Activated T-cell treated with anti-CD3 and anti-CD28 coated beads, Interleukin-2, amount 50 U/mL, for 24 hours (primary cell): Measurements from ENCODE around the gene ZNF771.
"Not testable (repeated sequence)": the region's sequence is repeated elsewhere in the genome, so short reads cannot be mapped to it uniquely, and the experiment has no call there.

Source experiments
- DNase-seq: peaks from one replicate; pipeline ENCODE4 v3.0.0-alpha.2; 2020
- H3K27ac Mint-ChIP-seq: 2 replicates; pipeline ENCODE4 v1.8.0; 2020; ENCODE audit warnings: mild to moderate bottlenecking, mixed read lengths
- H3K27me3 Mint-ChIP-seq: 2 replicates; pipeline ENCODE4 v1.8.0; 2020; ENCODE audit warnings: mixed read lengths
- H3K36me3 Mint-ChIP-seq: 2 replicates; pipeline ENCODE4 v1.8.0; 2020; ENCODE audit warnings: low read depth, mixed read lengths
- H3K4me1 Mint-ChIP-seq: 2 replicates; pipeline ENCODE4 v1.8.0; 2020; ENCODE audit warnings: low read depth, mixed read lengths
- H3K4me3 Mint-ChIP-seq: 2 replicates; pipeline ENCODE4 v1.8.0; 2020; ENCODE audit warnings: mild to moderate bottlenecking, moderate library complexity, mixed read lengths
- H3K9me3 Mint-ChIP-seq: 2 replicates; pipeline ENCODE4 v1.8.0; 2020; ENCODE audit warnings: mixed read lengths

Gene ZNF771

DNA sequence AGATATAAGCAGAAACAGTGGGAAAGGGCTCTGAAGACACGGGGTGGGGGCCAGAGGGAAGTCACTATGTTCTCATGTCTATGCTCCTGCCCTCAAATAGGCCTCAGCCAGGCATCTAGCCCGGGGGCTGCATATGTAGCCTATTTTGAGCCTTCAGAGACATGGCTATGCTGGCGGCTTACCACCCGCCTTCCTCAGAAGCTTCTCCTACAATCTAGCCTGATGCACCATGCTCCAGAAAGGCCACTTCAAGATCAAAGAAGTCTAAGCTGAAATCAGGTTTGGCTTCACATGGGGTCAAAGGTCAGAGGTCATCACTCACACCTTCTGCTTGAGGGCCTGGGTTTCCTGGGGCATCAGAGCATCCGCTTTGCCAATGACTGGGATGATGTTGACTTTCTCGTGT is 26.6 kb upstream of the ZNF771 start:
- H3K27me3 Mint-ChIP-seq: no peaks in the 10 kb centered on the region
- no peak for DNase-seq
- peaks cover 50% of the 10 kb centered on the region for H3K36me3 Mint-ChIP-seq
- peaks cover 59% of the 10 kb centered on the region for H3K4me1 Mint-ChIP-seq
- H3K27ac Mint-ChIP-seq: peak overlapping the region; percentile 93
- H3K4me3 Mint-ChIP-seq: peak overlapping the region; percentile 90
- no peaks in the 10 kb centered on the region for H3K9me3 Mint-ChIP-seq

DNA sequence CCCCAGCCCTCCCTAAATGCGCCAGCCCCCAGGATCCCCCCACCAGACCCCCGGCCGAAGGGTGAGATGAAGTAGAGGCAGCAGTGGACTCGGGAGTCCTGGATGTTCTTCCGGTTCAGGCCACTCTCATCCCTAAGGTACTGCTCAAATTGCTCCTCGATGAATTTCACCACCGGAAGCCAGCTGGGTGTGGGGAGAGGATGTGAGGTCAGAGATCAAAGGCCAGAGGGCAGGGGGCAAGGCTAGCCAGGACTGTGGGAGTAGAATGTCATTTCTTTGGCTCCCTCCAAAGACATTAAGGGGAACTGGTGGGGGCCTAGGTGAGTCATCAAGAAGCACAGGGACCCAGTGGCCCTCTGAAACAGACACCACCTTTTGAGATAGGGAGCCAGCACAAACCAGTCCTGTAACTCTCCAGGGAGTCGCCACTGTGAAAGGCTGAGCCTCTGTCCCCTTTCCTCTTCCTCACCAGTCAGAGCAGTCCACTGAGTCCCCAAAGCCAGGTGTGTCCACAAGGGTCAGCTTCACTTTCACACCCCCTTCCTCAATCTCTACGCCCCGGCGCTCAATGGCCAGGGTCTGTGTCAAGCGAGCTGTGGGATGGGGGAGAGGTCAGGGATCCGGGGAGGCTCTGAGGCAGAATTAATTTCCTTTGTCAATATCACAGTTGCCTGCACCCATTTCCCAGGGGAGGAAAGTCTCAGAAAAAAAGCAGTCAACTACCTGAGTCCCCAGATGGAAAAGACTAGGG is 25.9 kb upstream of the ZNF771 start:
- H3K4me3 Mint-ChIP-seq: peak overlapping the region; percentile 90
- H3K9me3 Mint-ChIP-seq: no peaks in the 10 kb centered on the region
- peak overlapping the region; percentile 93 for H3K27ac Mint-ChIP-seq
- peaks cover 50% of the 10 kb centered on the region for H3K36me3 Mint-ChIP-seq
- H3K27me3 Mint-ChIP-seq: no peaks in the 10 kb centered on the region
- no peak for DNase-seq
- peaks cover 59% of the 10 kb centered on the region for H3K4me1 Mint-ChIP-seq

DNA sequence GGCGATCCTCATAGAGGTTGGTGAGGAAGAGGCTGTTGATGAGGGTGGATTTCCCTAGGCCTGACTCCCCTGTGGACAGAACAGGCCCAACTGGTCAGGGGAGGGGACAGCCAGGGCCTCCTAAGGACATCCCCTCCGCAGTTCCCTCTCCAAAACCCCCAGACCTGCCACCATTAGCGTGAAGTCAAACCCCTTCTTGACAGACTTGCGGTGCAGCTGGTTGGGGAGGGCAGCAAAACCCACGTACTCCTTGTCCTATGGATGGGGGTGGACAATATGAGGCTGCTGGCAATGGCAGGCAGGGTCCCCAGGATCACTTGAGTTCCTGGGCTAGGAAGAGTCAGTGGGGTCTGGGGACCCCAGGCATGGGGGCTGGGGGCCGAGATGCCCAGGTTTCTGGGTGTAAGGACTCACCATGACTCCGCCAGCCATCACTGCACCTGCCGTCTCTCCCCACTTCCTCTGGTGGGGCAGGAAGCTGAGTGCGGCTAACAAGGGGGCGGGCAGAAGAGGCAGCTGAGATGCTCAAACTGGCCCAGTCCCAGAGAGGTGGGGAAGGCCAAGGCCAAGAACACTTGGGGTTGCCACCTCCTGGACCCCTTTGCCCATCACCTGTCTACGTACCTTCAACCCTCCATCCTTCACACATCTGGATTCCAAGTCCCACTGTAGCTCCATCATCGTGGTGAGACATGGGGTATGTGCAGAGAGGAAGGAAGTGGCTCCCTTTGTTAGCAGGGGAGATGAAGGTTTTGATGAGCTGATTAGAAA is 25.1 kb upstream of the ZNF771 start, which contains the start of gene SEPTIN1:
TSS of gene SEPTIN1 (minus strand) at position 451 of the 771 bp plus-strand sequence. CDS start at position 432, 19 bp downstream.
- peaks cover 55% of the 10 kb centered on the region for H3K4me1 Mint-ChIP-seq
- peak within 1 kb of the TSS; percentile 93 for H3K27ac Mint-ChIP-seq
- no peaks in the 10 kb centered on the region for H3K9me3 Mint-ChIP-seq
- DNase-seq: peak; percentile 85
- H3K27me3 Mint-ChIP-seq: no peaks in the 10 kb centered on the region
- H3K4me3 Mint-ChIP-seq: peak within 1 kb of the TSS; percentile 90
- H3K36me3 Mint-ChIP-seq: peaks cover 48% of the 10 kb centered on the region

DNA sequence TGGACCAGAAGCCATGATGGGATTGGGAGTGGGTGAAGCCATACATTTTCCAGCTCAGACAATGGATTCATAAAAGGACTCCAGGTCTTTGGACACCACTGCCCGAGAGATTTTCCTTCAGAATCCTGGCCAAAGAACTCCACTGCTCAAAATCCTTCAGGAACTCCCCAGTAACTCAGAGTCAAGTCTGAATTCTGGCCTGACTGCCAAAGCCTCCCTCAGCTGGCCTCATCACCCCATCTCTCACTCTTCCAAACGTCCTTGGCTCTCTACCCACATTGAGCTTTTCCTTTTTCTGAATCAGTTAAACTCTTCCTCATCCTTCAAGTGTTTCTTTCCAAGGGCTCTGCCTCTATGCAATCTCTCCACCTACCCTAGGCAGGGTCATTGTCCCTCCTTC is 23.9 kb upstream of the ZNF771 start:
- H3K27me3 Mint-ChIP-seq: no peaks in the 10 kb centered on the region
- H3K4me1 Mint-ChIP-seq: peaks cover 45% of the 10 kb centered on the region
- H3K27ac Mint-ChIP-seq: peak overlapping the region; percentile 93
- DNase-seq: no peak
- no peaks in the 10 kb centered on the region for H3K9me3 Mint-ChIP-seq
- H3K4me3 Mint-ChIP-seq: peak overlapping the region; percentile 90
- H3K36me3 Mint-ChIP-seq: peaks cover 39% of the 10 kb centered on the region

DNA sequence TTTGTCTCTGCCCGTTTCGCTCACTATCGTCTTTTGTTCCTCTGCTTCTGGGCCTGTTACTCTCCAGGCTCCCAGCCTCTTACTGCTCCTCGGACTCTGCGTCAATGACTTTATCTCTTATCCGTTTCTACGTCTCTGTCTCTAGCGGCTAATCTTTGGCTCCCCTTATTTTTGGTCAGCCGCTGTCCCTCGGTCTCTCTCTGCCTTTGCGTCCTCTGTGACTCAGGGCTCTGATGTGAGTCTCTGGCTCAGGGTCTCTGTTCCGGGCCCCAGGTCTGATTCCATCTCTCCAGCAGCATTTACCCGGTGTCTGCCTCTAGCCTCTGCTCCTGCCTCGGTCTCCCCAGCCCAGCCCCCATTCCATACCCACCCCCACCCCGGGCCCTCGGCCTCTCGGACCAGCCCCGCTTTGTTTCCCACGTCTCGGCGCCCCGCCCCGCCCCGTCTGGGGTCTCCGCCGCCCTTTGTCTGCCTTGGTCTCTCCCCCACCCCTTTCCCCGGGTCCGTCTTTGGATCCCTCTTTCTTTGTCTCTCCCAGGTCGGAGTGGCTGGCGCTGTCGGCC is 12.7 kb upstream of the ZNF771 start:
- no peak for DNase-seq
- Mint-ChIP-seq H3K4me3 (peak overlapping the region; percentile 87), H3K9me3 (no peaks in the 10 kb centered on the region), H3K36me3 (peaks cover 39% of the 10 kb centered on the region), H3K4me1 (peaks cover 39% of the 10 kb centered on the region), H3K27ac (peak overlapping the region; percentile 89), H3K27me3 (no peaks in the 10 kb centered on the region)

DNA sequence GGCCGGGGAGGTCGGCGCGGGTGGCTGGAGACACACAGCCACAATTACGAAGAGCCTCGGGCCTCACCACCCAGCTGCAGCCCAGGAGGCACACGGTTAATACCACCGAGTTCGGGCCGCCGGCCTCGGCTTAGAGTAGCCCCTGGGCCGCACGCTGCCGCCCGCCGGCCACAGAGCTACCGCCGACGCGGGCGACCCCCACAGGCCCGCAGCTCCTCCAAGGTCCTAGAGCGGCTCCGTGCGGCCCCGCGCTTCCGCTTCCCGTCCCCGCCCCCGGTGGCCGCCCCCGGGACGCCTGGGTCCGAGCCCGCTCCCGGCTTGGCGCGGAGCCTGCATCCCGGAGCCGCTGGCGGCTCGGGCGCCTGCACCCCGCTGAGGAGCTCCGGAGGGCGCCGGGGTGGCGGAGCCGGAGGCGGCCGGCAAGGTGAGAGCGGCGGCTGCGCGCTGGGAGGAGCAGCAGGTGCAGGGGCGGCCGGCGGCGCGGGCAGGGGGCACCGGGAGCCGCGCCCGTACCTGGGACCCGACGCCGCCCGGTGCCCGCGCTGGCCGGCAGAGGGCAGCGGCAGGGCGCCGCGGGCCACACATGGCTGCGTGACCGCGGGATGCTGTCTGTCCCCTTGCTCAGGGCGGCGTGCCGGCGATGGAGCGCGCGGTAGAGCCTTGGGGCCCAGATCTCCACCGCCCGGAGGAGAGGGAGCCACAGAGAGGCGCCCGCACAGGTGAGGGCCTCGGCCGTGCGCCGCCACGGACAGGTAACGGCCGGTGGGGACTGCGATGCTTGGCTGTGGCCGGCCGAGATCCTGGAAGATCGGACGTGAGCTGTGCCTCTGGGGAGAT is 12.0 kb upstream of the ZNF771 start, which contains the start of gene ZNF48:
TSS of gene ZNF48 (plus strand) at position 266 of the 837 bp plus-strand sequence. CDS start at position 641, 375 bp downstream.
- H3K4me1 Mint-ChIP-seq: peaks cover 46% of the 10 kb centered on the region
- peak within 1 kb of the TSS; percentile 89 for H3K27ac Mint-ChIP-seq
- peaks cover 44% of the 10 kb centered on the region for H3K36me3 Mint-ChIP-seq
- H3K27me3 Mint-ChIP-seq: no peaks in the 10 kb centered on the region
- H3K9me3 Mint-ChIP-seq: no peaks in the 10 kb centered on the region
- peak within 1 kb of the TSS; percentile 87 for H3K4me3 Mint-ChIP-seq
- DNase-seq: peak; percentile 83

DNA sequence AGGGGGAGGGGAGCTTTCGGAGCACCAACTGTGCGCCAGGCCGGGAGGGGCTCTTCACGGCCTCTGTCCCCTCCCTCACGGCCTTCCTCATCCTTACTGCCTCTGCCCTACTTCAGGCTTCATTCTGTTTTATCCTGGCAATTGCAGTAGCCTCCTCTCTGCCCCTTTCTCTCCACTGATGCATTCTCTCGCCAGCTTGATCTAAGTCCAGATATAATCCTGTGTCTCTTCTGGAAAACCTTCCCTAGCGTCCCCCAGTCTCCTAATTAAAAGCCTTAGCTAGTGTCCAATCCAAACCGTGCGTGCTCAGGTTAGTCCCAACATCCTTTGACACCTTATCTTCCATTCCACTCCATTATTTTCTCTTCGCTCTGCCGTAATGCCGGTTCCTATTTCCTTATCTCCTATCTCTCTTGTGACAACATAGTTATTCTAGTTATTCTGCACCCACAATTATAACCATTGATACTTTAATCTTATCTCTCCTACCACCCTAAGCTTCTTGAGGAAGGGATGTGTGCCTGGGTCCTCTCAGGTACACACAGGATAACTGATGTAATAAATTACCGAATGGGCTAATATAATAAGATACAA is 11.3 kb upstream of the ZNF771 start:
- H3K27ac Mint-ChIP-seq: peak overlapping the region; percentile 80
- no peaks in the 10 kb centered on the region for H3K27me3 Mint-ChIP-seq
- DNase-seq: no peak
- peak overlapping the region; percentile 87 for H3K4me3 Mint-ChIP-seq
- peaks cover 51% of the 10 kb centered on the region for H3K4me1 Mint-ChIP-seq
- H3K36me3 Mint-ChIP-seq: peaks cover 44% of the 10 kb centered on the region
- H3K9me3 Mint-ChIP-seq: no peaks in the 10 kb centered on the region

DNA sequence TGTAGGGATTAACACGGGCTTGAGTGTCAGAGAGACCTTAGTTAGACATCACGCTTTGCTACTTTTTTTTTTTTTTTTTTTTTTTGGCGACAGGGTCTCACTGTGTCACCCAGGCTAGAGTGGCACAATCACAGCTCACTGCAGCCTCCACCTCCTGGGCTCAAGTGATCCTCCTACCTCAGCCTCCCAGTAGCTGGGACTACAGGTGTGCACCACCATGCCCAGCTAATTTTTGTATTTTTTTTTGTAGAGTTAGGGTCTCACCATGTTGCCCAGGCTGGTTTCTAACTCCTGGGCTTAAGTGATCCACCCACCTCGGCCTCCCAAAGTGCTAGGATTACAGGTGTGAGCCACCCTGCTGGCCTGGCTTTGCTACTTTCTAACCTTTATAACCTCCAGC is 10.8 kb upstream of the ZNF771 start:
- not testable (repeated sequence) for H3K9me3 Mint-ChIP-seq, H3K27me3 Mint-ChIP-seq, DNase-seq
- Mint-ChIP-seq H3K4me3 (peak overlapping the region; percentile 87), H3K27ac (peak overlapping the region; percentile 20), H3K4me1 (peaks cover 54% of the 10 kb centered on the region), H3K36me3 (peaks cover 44% of the 10 kb centered on the region)

DNA sequence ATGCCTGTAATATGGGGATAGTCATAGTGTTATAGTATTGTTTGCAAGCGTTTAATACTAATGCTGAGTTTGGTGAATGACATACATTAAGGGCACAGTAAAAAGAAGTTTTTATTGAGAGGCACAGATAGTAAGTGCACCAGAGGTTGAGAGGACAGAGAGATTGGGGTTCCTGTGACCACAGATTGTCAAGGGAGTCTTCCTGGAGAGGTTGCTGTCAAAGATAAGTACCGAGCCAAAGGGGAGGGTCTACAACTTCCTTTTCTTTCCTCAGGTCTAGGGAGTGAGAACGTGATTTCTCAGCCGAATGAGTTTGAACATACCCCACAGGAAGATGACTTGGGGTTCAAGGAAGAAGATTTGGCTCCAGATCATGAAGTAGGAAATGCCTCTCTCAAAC is 10.3 kb upstream of the ZNF771 start:
- H3K4me3 Mint-ChIP-seq: peak overlapping the region; percentile 87
- no peaks in the 10 kb centered on the region for H3K27me3 Mint-ChIP-seq
- H3K36me3 Mint-ChIP-seq: peaks cover 44% of the 10 kb centered on the region
- no peaks in the 10 kb centered on the region for H3K9me3 Mint-ChIP-seq
- peaks cover 55% of the 10 kb centered on the region for H3K4me1 Mint-ChIP-seq
- peak overlapping the region; percentile 20 for H3K27ac Mint-ChIP-seq
- no peak for DNase-seq

DNA sequence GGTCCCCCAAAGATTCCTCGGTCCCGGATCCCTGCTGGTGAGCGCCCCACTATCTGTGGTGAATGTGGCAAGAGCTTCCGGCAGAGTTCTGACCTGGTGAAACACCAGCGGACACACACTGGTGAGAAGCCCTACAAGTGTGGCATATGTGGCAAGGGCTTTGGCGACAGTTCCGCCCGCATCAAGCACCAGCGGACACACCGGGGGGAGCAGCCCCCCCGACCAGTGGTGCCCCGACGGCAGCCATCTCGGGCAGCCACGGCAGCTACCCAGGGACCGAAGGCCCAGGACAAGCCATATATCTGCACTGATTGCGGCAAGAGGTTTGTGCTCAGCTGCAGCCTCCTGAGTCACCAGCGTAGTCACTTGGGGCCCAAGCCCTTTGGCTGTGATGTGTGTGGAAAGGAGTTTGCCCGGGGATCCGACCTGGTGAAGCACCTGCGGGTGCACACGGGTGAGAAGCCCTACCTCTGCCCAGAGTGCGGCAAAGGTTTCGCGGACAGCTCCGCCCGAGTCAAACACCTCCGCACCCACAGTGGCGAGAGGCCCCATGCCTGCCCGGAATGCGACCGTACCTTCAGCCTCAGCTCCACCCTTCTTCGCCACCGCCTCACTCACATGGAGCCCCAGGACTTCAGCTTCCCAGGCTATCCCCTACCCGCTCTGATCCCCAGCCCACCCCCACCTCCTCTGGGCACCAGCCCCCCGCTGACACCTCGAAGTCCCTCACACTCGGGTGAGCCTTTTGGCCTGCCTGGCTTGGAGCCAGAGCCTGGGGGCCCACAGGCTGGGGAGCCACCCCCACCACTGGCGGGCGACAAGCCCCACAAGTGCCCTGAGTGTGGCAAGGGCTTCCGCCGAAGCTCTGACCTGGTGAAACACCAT is 9.4 kb upstream of the ZNF771 start:
- H3K4me1 Mint-ChIP-seq: peaks cover 55% of the 10 kb centered on the region
- no peaks in the 10 kb centered on the region for H3K27me3 Mint-ChIP-seq
- H3K9me3 Mint-ChIP-seq: no peaks in the 10 kb centered on the region
- H3K27ac Mint-ChIP-seq: peak overlapping the region; percentile 92
- no peak overlapping the region for H3K4me3 Mint-ChIP-seq
- DNase-seq: no peak
- H3K36me3 Mint-ChIP-seq: peaks cover 44% of the 10 kb centered on the region

DNA sequence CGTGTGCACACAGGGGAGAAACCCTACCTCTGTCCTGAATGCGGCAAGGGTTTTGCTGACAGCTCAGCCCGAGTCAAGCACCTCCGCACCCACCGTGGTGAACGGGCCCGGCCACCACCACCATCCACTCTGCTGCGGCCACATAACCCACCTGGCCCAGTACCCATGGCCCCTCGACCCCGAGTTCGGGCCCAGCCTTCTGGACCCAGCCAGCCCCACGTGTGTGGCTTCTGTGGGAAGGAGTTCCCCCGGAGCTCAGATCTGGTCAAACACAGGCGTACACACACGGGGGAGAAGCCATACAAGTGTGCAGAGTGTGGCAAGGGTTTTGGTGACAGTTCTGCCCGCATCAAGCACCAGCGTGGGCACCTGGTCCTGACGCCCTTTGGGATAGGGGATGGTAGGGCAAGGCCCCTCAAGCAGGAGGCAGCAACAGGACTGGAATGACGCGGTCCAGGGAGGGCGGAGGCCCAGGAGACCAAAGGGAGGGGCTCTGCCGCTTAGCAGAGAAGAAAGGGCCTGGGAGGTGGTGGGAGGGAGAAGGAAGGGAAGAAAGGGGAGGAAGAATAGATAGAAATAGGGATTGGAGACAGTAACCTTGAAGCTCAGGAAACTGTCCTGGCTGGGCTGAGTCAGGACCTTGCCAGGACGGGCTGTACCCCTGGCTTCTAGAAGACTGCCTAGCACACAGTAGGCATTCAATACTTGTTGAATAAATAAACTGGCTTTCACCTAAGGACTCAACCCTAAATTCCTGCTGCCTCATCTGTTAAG is 8.6 kb upstream of the ZNF771 start:
- DNase-seq: no peak
- no peaks in the 10 kb centered on the region for H3K9me3 Mint-ChIP-seq
- H3K27me3 Mint-ChIP-seq: no peaks in the 10 kb centered on the region
- H3K27ac Mint-ChIP-seq: peak overlapping the region; percentile 92
- H3K4me1 Mint-ChIP-seq: peaks cover 55% of the 10 kb centered on the region
- H3K36me3 Mint-ChIP-seq: peaks cover 44% of the 10 kb centered on the region
- H3K4me3 Mint-ChIP-seq: no peak overlapping the region

DNA sequence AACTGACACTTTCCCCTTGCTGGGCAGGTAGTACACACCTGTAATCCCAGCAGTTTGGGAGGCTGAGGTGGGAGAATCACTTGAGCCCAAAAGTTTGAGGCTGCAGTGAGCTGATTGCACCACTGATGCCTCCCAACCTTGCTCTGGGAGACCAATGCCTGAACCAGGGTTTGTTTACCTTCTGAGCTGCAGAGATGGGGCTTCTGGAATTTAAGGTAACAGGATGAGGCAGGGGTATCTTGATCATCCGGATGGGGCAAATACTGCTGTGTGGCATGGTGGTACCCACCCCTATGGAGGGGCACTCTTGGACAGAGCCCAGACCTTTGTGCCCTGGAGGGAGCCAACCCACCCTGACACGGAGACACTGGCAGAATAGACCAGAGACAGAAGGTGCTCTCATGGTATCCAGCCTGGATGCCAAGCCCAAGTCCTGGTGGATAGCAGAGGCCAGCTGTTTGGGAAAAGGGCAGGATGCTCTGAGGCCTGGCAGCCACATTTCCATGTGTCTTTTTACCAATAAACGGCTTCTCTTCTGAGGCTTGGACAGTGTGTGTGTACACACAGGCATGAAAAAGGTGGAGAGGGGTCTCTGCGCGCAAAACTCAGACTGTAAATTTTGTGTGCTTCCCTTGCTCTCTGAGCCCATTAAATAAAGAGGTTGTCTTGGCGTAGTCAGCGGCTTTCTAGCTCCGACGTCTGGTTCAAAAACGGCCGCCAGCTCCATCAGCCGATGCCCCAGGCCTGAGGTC is 7.8 kb upstream of the ZNF771 start:
- peaks cover 44% of the 10 kb centered on the region for H3K36me3 Mint-ChIP-seq
- peaks cover 52% of the 10 kb centered on the region for H3K4me1 Mint-ChIP-seq
- DNase-seq: no peak
- peak overlapping the region; percentile 83 for H3K4me3 Mint-ChIP-seq
- H3K27me3 Mint-ChIP-seq: no peaks in the 10 kb centered on the region
- H3K27ac Mint-ChIP-seq: peak overlapping the region; percentile 92
- no peaks in the 10 kb centered on the region for H3K9me3 Mint-ChIP-seq
